Liver (tissue), 3 donors: ENCODE data around the gene ZC2HC1C.

Source experiments
- EGR1 ChIP-seq, 2 donors: IDR thresholded peaks; 2 replicates each; pipeline ENCODE4 v1.6.1; 2016 to 2018; ENCODE audit warnings: antibody characterized with exemption in 2 of 2, low read depth in 2 of 2
- GABPA ChIP-seq, 2 donors: IDR thresholded peaks in 1 of 2; conservative IDR thresholded peaks in 1 of 2; 2 replicates each; pipeline ENCODE4 v1.6.1; 2016; ENCODE audit warnings: antibody characterized with exemption in 2 of 2, mild to moderate bottlenecking in 1 of 2, moderate library complexity in 1 of 2
- JUND ChIP-seq, 2 donors: IDR thresholded peaks; 2 replicates each; pipeline ENCODE4 v1.6.1; 2016; ENCODE audit warnings: antibody characterized with exemption in 2 of 2
- TF ChIP-seq, protein P1 (sequence below): fragments of 150-350 bp; IDR thresholded peaks from 2 replicates; pipeline ENCODE4 v1.5.1; 2017; ENCODE audit warnings: improper control_type of control experiment, low read depth, low read length; ENCODE audit not compliant: missing input control
- TF ChIP-seq, protein P2 (sequence below): IDR thresholded peaks from 2 replicates; pipeline ENCODE4 v1.6.1; 2016; ENCODE audit warnings: antibody characterized with exemption, mild to moderate bottlenecking
- donor health status: healthy.
- donor health status: healthy.

DNA sequence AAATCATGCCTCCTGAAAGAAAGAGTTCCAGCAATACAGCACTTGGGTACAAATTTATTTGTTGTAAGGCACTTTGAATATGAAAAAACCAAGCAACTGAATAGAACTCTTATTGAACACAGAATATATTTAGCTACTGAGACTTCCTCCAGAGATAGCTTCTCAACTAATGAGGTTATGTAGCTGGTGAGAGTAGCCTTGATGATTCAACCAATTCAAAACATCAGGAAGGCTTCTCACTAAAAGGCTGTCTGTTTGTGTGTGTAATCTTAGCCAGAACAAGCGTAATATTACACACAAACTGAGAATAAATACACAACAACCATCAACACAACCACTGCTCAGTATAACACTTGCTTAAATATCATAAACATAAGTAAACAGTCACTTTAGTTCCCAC is 46.3 kb upstream of the ZC2HC1C start:
- TF ChIP-seq EGR1 (IDR thresholded peaks at IDR 0.05; ENCODE audit: low read depth in 2 of 2): no peak
- TF ChIP-seq, protein P1, sequence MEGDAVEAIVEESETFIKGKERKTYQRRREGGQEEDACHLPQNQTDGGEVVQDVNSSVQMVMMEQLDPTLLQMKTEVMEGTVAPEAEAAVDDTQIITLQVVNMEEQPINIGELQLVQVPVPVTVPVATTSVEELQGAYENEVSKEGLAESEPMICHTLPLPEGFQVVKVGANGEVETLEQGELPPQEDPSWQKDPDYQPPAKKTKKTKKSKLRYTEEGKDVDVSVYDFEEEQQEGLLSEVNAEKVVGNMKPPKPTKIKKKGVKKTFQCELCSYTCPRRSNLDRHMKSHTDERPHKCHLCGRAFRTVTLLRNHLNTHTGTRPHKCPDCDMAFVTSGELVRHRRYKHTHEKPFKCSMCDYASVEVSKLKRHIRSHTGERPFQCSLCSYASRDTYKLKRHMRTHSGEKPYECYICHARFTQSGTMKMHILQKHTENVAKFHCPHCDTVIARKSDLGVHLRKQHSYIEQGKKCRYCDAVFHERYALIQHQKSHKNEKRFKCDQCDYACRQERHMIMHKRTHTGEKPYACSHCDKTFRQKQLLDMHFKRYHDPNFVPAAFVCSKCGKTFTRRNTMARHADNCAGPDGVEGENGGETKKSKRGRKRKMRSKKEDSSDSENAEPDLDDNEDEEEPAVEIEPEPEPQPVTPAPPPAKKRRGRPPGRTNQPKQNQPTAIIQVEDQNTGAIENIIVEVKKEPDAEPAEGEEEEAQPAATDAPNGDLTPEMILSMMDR: no peak
- TF ChIP-seq JUND (IDR thresholded peaks at IDR 0.05): no peak
- no peak for TF ChIP-seq GABPA (IDR thresholded peaks at IDR 0.05 in 1 of 2, conservative IDR thresholded peaks at IDR 0.05 in 1 of 2)
- TF ChIP-seq, protein P2, sequence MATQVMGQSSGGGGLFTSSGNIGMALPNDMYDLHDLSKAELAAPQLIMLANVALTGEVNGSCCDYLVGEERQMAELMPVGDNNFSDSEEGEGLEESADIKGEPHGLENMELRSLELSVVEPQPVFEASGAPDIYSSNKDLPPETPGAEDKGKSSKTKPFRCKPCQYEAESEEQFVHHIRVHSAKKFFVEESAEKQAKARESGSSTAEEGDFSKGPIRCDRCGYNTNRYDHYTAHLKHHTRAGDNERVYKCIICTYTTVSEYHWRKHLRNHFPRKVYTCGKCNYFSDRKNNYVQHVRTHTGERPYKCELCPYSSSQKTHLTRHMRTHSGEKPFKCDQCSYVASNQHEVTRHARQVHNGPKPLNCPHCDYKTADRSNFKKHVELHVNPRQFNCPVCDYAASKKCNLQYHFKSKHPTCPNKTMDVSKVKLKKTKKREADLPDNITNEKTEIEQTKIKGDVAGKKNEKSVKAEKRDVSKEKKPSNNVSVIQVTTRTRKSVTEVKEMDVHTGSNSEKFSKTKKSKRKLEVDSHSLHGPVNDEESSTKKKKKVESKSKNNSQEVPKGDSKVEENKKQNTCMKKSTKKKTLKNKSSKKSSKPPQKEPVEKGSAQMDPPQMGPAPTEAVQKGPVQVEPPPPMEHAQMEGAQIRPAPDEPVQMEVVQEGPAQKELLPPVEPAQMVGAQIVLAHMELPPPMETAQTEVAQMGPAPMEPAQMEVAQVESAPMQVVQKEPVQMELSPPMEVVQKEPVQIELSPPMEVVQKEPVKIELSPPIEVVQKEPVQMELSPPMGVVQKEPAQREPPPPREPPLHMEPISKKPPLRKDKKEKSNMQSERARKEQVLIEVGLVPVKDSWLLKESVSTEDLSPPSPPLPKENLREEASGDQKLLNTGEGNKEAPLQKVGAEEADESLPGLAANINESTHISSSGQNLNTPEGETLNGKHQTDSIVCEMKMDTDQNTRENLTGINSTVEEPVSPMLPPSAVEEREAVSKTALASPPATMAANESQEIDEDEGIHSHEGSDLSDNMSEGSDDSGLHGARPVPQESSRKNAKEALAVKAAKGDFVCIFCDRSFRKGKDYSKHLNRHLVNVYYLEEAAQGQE: no peak
